Measurements from ENCODE around the gene SELENOO.

SELENOO gene

GRCh38 chr22:50251477-50252081 is 50.8 kb downstream of the SELENOO start:
- TF ChIP-seq CTCF (IDR thresholded peaks at IDR 0.05; ENCODE audit: control insufficient read depth, insufficient read depth, low read depth, low read length, missing control alignments) = no peak

GRCh38 chr22:50252082-50253045 is 51.6 kb downstream of the SELENOO start:
- DNase-seq (ENCODE audit: low read depth) = no peak
- TF ChIP-seq CTCF (IDR thresholded peaks at IDR 0.05; ENCODE audit: control insufficient read depth, insufficient read depth, low read depth, low read length, missing control alignments) = peak; percentile 83
- H3K4me3 ChIP-seq (ENCODE audit: control insufficient read depth, low read depth, low read length) = no peak overlapping the region

More at GRCh38 chr22:50251477-50252081, 50.8 kb downstream of the SELENOO start:
- H3K4me3 ChIP-seq (ENCODE audit: control insufficient read depth, low read depth, low read length) = peak overlapping the region; percentile 8; the same call in 1 of the 2 replicates
- DNase-seq (ENCODE audit: low read depth) = no peak

GRCh38 chr22:50253046-50253915 is 52.5 kb downstream of the SELENOO start:
- TF ChIP-seq CTCF (IDR thresholded peaks at IDR 0.05; ENCODE audit: control insufficient read depth, insufficient read depth, low read depth, low read length, missing control alignments) = no peak
- H3K4me3 ChIP-seq (ENCODE audit: control insufficient read depth, low read depth, low read length) = no peak overlapping the region
- no peak for DNase-seq (ENCODE audit: low read depth)

GRCh38 chr22:50253941-50254340 is 53.1 kb downstream of the SELENOO start:
- no peak overlapping the region for H3K4me3 ChIP-seq (ENCODE audit: control insufficient read depth, low read depth, low read length)
- TF ChIP-seq CTCF (IDR thresholded peaks at IDR 0.05; ENCODE audit: control insufficient read depth, insufficient read depth, low read depth, low read length, missing control alignments) = no peak
- DNase-seq (ENCODE audit: low read depth) = no peak

- H3K4me3 ChIP-seq (ENCODE audit: control insufficient read depth, low read depth, low read length) = no peak overlapping the region
- DNase-seq (ENCODE audit: low read depth) = no peak
- TF ChIP-seq CTCF (IDR thresholded peaks at IDR 0.05; ENCODE audit: control insufficient read depth, insufficient read depth, low read depth, low read length, missing control alignments) = no peak
Observed at GRCh38 chr22:50255099-50255498, 54.3 kb downstream of the SELENOO start.

- DNase-seq (ENCODE audit: low read depth) = no peak
- TF ChIP-seq CTCF (IDR thresholded peaks at IDR 0.05; ENCODE audit: control insufficient read depth, insufficient read depth, low read depth, low read length, missing control alignments) = no peak
- no peak overlapping the region for H3K4me3 ChIP-seq (ENCODE audit: control insufficient read depth, low read depth, low read length)
Observed at GRCh38 chr22:50255607-50256006, 54.8 kb downstream of the SELENOO start.
